ENCODE measurements around the gene VSNL1. TPM values are rescaled to one million over a fixed set of nuclear protein-coding genes. Genes with fewer than 3 reads are reported as not detected.

The VSNL1 gene
- total RNA-seq, 1 experiment from 2014 or later: 9.9 TPM

- H3K4me1 ChIP-seq (ENCODE audit: insufficient read depth, low read length): no peaks in the 10 kb centered on the region
- H3K27ac Mint-ChIP-seq: no peak overlapping the region
- no peaks in the 10 kb centered on the region for H3K9me3 Mint-ChIP-seq
- no peak overlapping the region for H3K18ac ChIP-seq (ENCODE audit: insufficient read length, low read depth, low read length)
- H3K14ac ChIP-seq (ENCODE audit: insufficient read depth, low read length): no peak overlapping the region
- H3T11ph ChIP-seq (ENCODE audit: low read length): no peak overlapping the region
- no peak for TF ChIP-seq CTCF (conservative IDR thresholded peaks at IDR 0.05)
- H4K5ac ChIP-seq (ENCODE audit: insufficient read length, low read depth, low read length): no peak overlapping the region
- H2BK120ac ChIP-seq (ENCODE audit: low read depth, low read length, poor library complexity, severe bottlenecking): no peak overlapping the region
- no peak overlapping the region for H3K9ac ChIP-seq (ENCODE audit: extremely low read depth, insufficient read length, low read length)
- no peak overlapping the region for H2BK20ac ChIP-seq (ENCODE audit: low read depth, low read length, poor library complexity, severe bottlenecking)
- H4K91ac ChIP-seq (ENCODE audit: insufficient read length, low read depth, low read length): no peak overlapping the region
- H3K23ac ChIP-seq (ENCODE audit: insufficient read length, low read depth, low read length): no peak overlapping the region
- no peak overlapping the region for H2BK12ac ChIP-seq (ENCODE audit: insufficient read length, low read depth, low read length)
- H3K9me3 ChIP-seq (ENCODE audit: control insufficient read depth, low read depth, low read length): no peaks in the 10 kb centered on the region
- no CpG with 5 or more reads among the region's 4 CpGs for WGBS (ENCODE audit: extremely low coverage, insufficient read length, low lambda C conversion rate)
- H3K4me1 Mint-ChIP-seq: peaks cover 0 to under 1% of the 10 kb centered on the region in 2 experiments; a peak in 1 of 4 replicates
- no peaks in the 10 kb centered on the region for H4K20me1 ChIP-seq (ENCODE audit: control insufficient read depth, insufficient read depth, insufficient read length)
- H4K8ac ChIP-seq (replicated peaks; ENCODE audit: insufficient read length, low read depth, low read length): no peak overlapping the region
- H2BK15ac ChIP-seq (ENCODE audit: low read depth, low read length): no peak overlapping the region
- H2BK5ac ChIP-seq (ENCODE audit: insufficient read length, low read length): no peak overlapping the region
- no peak overlapping the region for H2AK5ac ChIP-seq (ENCODE audit: insufficient read length, low read length)
- no peak overlapping the region for H3K56ac ChIP-seq (ENCODE audit: insufficient read length, low read depth, low read length)
- no peak overlapping the region for H3K27ac ChIP-seq (ENCODE audit: insufficient read length, low read depth, low read length)
- no peak overlapping the region for H2AFZ ChIP-seq (ENCODE audit: low read length)
- H3K4ac ChIP-seq (ENCODE audit: low read depth, low read length): no peak overlapping the region
- no peak for DNase-seq
- no peaks in the 10 kb centered on the region for H3K27me3 ChIP-seq (ENCODE audit: insufficient read depth, low read length)
- no peak overlapping the region for H3K4me3 Mint-ChIP-seq
- no peaks in the 10 kb centered on the region for H3K79me2 ChIP-seq (ENCODE audit: insufficient read depth, low read length)
- H3K4me2 ChIP-seq (ENCODE audit: insufficient read depth, insufficient read length, low read length): no peak overlapping the region
- no peaks in the 10 kb centered on the region for H3K79me1 ChIP-seq (ENCODE audit: insufficient read depth, low read depth, low read length, poor library complexity, severe bottlenecking)
- H3K36me3 Mint-ChIP-seq (ENCODE audit: insufficient read depth in 1 of 3, low read depth in 3 of 3): peaks cover 5 to 11% (median 8%) of the 10 kb centered on the region in 3 experiments; a peak in 5 of 7 replicates
- H3K27me3 Mint-ChIP-seq (ENCODE audit: low read depth): no peaks in the 10 kb centered on the region
- no peaks in the 10 kb centered on the region for H3K23me2 ChIP-seq (ENCODE audit: insufficient read length, low read depth, low read length, poor library complexity, severe bottlenecking)
Measured at GRCh38 chr2:17657759-17658158, 117.3 kb downstream of the VSNL1 start.
